HepG2 (cell line): Measurements from ENCODE around the gene LCN12.

Experiments used
- CAMTA2 ChIP-seq: sonication (generic); formaldehyde crosslinking; IDR thresholded peaks from 2 replicates; pipeline ENCODE4 v1.4.0; 2020; ENCODE audit warnings: mild to moderate bottlenecking, missing genetic modification reagents, borderline replicate concordance
- HCFC1 ChIP-seq: fragments of 150-350 bp; IDR thresholded peaks from 2 replicates; pipeline ENCODE4 v1.6.1; 2014; ENCODE audit warnings: low read depth, low read length
- JUN ChIP-seq: sonication (generic); formaldehyde crosslinking; IDR thresholded peaks from 2 replicates; pipeline ENCODE4 v1.4.0; 2020; ENCODE audit warnings: mild to moderate bottlenecking, missing genetic modification reagents
- PCBP1 ChIP-seq: fragments of 200-400 bp; formaldehyde crosslinking; IDR thresholded peaks from 2 replicates; pipeline ENCODE4 v1.6.1; 2017; ENCODE audit warnings: mild to moderate bottlenecking, low read depth, low read length, borderline replicate concordance
- POLR2A ChIP-seq, 2 experiments: IDR thresholded peaks; 2 replicates each; pipeline ENCODE4 v1.6.1; 2011; ENCODE audit warnings: low read depth in 2 of 2, low read length in 2 of 2, mild to moderate bottlenecking in 1 of 2, moderate library complexity in 1 of 2; ENCODE audit not compliant: insufficient read depth in 1 of 2
- SAFB2 ChIP-seq: sonication (generic); formaldehyde crosslinking; IDR thresholded peaks from 2 replicates; pipeline ENCODE4 v1.5.1; 2020; ENCODE audit warnings: missing genetic modification reagents, low read depth, mild to moderate bottlenecking, borderline replicate concordance
- SRSF1 ChIP-seq: fragments of 200-400 bp; formaldehyde crosslinking; optimal IDR thresholded peaks from 2 replicates; pipeline ENCODE3; 2017; ENCODE audit warnings: mild to moderate bottlenecking, low read depth, low read length, moderate library complexity
- ZBTB7A ChIP-seq: sonication (generic); formaldehyde crosslinking; IDR thresholded peaks from 2 replicates; pipeline ENCODE4 v1.8.0; 2022; ENCODE audit warnings: mild to moderate bottlenecking, missing genetic modification reagents
- ZNF431 ChIP-seq: sonication (generic); formaldehyde crosslinking; IDR thresholded peaks from 2 replicates; pipeline ENCODE4 v1.9.0; 2022; ENCODE audit warnings: missing genetic modification reagents, low read depth, mild to moderate bottlenecking, borderline replicate concordance
- ZNF816 ChIP-seq: sonication (generic); formaldehyde crosslinking; IDR thresholded peaks from 2 replicates; pipeline ENCODE4 v1.8.0; 2022; ENCODE audit warnings: missing genetic modification reagents, mild to moderate bottlenecking, borderline replicate concordance
- TF ChIP-seq, protein P1 (sequence below): sonication (generic); formaldehyde crosslinking; IDR thresholded peaks from 2 replicates; pipeline ENCODE4 v1.5.0; 2020; ENCODE audit warnings: mild to moderate bottlenecking, missing genetic modification reagents, moderate library complexity

DNA sequence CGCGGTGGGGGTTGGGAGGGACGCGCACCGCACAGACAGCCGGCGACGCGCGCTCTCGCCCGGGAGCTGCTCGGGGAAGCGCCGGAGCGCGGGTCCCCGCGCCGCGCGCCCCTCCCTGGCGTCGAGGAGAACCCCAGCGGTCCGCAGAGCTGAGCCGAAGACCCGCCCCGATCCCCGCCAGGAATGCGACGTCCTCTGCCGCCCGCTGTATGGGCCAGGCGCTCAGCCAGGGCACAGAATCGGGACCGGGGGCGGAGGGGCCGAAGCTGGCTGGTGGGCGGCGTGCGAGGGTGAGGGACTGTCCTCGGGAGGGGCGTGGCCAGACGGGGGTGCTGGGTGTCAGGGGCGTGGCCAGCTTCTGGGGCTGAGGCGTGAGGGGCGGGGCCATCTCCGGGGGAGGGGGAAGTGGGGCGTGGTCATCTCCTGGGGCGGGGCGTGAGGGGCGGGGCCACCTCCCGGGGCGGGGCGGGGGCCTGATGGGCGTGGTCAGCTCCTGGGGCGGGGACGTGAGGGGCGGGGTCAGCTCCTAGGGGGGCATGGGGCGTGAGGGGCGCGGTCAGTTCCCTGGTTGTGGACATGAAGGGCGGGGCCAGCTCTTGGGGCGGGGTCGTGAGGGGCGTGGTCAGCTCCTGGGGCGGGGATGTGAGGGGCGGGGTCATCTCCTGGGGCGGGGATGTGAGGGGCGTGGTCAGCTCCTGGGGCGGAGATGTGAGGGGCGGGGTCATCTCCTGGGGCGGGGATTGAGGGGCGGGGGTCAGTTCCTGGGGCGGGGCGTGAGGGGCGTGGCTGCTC, 26.2 kb downstream of the LCN12 start:
- TF ChIP-seq ZNF816 (CRISPR knock-in tag) (no peak), JUN (no peak), HCFC1 (no peak), CAMTA2 (CRISPR knock-in tag) (no peak), ZNF431 (CRISPR knock-in tag) (no peak), PCBP1 (no peak), SRSF1 (no peak), POLR2A (IDR thresholded peaks at IDR 0.05; ENCODE audit: insufficient read depth in 1 of 2, low read depth in 2 of 2, low read length in 2 of 2) (no peak), ZBTB7A (CRISPR knock-in tag) (no peak), SAFB2 (no peak)
- TF ChIP-seq, protein P1, sequence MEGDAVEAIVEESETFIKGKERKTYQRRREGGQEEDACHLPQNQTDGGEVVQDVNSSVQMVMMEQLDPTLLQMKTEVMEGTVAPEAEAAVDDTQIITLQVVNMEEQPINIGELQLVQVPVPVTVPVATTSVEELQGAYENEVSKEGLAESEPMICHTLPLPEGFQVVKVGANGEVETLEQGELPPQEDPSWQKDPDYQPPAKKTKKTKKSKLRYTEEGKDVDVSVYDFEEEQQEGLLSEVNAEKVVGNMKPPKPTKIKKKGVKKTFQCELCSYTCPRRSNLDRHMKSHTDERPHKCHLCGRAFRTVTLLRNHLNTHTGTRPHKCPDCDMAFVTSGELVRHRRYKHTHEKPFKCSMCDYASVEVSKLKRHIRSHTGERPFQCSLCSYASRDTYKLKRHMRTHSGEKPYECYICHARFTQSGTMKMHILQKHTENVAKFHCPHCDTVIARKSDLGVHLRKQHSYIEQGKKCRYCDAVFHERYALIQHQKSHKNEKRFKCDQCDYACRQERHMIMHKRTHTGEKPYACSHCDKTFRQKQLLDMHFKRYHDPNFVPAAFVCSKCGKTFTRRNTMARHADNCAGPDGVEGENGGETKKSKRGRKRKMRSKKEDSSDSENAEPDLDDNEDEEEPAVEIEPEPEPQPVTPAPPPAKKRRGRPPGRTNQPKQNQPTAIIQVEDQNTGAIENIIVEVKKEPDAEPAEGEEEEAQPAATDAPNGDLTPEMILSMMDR (CRISPR knock-in tag) = no peak
